ENCODE measurements around the gene KLK7.

Gene KLK7

DNA sequence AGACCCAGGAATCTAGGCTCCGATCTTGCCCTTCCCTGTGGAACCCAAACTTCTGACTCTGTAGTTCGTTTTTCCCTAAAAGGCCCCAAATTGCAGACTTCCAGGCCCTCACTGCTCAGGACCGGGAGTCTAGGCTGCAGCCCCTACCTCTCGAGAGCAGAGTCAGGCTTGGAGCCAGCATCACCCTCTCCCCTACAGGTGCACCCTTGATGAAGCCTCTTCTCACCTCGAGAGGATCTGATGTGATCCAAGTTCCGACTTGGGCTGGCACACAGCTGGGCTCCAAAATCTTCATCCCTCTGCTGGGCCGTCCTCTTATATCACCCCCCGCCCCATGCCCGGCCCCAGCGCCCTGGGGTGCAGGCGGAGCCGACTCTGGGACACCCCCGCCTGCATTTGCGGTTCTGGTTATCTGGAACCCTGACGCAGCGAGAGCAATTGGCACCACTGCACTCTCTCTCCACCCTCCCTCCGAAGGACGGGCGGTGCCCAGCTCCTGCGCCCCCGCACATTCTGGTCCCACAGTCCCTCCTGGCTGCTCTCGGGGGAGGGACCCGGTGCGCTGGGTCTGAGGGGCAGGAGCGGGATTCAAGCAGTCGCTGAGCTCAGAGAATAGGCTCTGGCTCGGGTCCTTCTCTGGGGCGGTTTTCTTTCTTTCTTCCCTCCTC lies at the start of gene KLK7:
TSS of gene KLK7 (minus strand) at position 293 of the 668 bp plus-strand sequence. CDS start 1,518 bp downstream, outside the sequence.
- no peaks in the 10 kb centered on the region for H3K4me1 ChIP-seq (ENCODE audit: control insufficient read depth in 1 of 2, insufficient read depth in 2 of 2, low read length in 2 of 2)
- no peak within 1 kb of the TSS for H3K27ac ChIP-seq (ENCODE audit: low read depth, low read length)
- no peak within 1 kb of the TSS for H3K9ac ChIP-seq (ENCODE audit: low read depth in 1 of 2, low read length in 2 of 2)
- no peak within 1 kb of the TSS for H3K4me3 ChIP-seq (ENCODE audit: low read depth in 1 of 2, low read length in 2 of 2)
- peaks cover 0 to 2% of the 10 kb centered on the region in 2 donors for H3K27me3 ChIP-seq (ENCODE audit: control insufficient read depth in 1 of 2, insufficient read depth in 2 of 2, low read length in 2 of 2)
- no peaks in the 10 kb centered on the region for H3K36me3 ChIP-seq (ENCODE audit: control insufficient read depth in 1 of 2, insufficient read depth in 2 of 2, low read length in 2 of 2)
- H3K9me3 ChIP-seq (ENCODE audit: control insufficient read depth in 1 of 2, low read length in 2 of 2) = no peaks in the 10 kb centered on the region

DNA sequence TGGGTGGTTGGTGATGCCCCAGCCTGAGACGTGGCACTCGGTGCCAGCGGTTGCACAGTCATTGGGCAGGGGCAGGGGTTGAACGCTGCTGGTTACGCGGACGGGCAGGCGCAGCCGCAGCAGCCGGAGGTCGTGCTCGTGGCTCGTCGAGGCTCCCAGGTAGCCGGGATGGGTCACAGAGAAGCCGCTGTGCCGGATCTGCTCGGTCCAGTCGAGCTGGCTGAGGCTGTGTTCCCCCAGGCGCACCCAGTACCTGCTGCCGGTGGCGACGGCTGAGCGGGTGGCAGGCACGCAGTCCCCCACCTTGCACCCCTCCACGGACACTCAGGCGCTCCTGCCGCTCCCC lies 48.1 kb upstream of the KLK7 start:
- no peak overlapping the region for H3K9ac ChIP-seq (ENCODE audit: low read depth in 1 of 2, low read length in 2 of 2)

DNA sequence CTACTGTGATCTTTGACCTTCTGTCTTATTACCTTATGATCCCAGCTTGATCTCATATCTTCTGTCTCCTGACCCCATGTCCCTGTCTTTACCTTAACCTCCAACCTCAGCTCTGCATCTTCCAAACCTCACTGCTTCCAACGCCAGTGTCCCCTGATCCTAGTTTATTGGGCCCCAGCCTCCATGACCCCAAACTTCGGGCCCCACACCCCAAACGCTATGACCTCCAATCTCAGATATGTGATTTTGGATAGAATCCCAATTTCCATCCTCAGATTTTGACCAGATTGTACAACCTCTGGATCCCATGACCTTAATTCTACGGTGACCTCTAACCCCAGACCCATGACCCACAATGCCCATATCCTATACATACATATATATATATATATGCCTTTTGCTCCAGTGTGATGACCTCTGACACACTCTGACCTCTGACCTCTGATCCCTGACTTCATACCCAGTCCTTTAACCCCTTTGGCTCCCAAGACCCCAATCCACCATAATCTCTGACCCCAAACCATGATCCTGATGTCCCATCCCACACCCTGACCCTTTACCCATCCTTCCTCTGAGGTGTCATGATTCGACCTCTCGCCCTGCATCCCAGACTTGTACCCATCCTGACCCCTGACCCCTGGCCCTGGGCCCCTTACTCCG lies 47.6 kb upstream of the KLK7 start:
- Histone ChIP-seq H3K36me3 (ENCODE audit: control insufficient read depth in 1 of 2, insufficient read depth in 2 of 2, low read length in 2 of 2) (no peaks in the 10 kb centered on the region), H3K27ac (ENCODE audit: low read depth, low read length) (no peak overlapping the region), H3K27me3 (ENCODE audit: control insufficient read depth in 1 of 2, insufficient read depth in 2 of 2, low read length in 2 of 2) (peaks cover 5 to 10% of the 10 kb centered on the region in 2 donors), H3K9ac (ENCODE audit: low read depth in 1 of 2, low read length in 2 of 2) (no peak overlapping the region), H3K4me1 (ENCODE audit: control insufficient read depth in 1 of 2, insufficient read depth in 2 of 2, low read length in 2 of 2) (no peaks in the 10 kb centered on the region), H3K4me3 (ENCODE audit: low read depth in 1 of 2, low read length in 2 of 2) (no peak overlapping the region), H3K9me3 (ENCODE audit: control insufficient read depth in 1 of 2, low read length in 2 of 2) (no peaks in the 10 kb centered on the region)

More for the DNA sequence above, 48.1 kb upstream of the KLK7 start:
- Histone ChIP-seq H3K9me3 (ENCODE audit: control insufficient read depth in 1 of 2, low read length in 2 of 2) (no peaks in the 10 kb centered on the region), H3K4me3 (ENCODE audit: low read depth in 1 of 2, low read length in 2 of 2) (no peak overlapping the region), H3K27ac (ENCODE audit: low read depth, low read length) (no peak overlapping the region), H3K4me1 (ENCODE audit: control insufficient read depth in 1 of 2, insufficient read depth in 2 of 2, low read length in 2 of 2) (no peaks in the 10 kb centered on the region), H3K27me3 (ENCODE audit: control insufficient read depth in 1 of 2, insufficient read depth in 2 of 2, low read length in 2 of 2) (peaks cover 0 to 5% of the 10 kb centered on the region in 2 donors), H3K36me3 (ENCODE audit: control insufficient read depth in 1 of 2, insufficient read depth in 2 of 2, low read length in 2 of 2) (no peaks in the 10 kb centered on the region)

DNA sequence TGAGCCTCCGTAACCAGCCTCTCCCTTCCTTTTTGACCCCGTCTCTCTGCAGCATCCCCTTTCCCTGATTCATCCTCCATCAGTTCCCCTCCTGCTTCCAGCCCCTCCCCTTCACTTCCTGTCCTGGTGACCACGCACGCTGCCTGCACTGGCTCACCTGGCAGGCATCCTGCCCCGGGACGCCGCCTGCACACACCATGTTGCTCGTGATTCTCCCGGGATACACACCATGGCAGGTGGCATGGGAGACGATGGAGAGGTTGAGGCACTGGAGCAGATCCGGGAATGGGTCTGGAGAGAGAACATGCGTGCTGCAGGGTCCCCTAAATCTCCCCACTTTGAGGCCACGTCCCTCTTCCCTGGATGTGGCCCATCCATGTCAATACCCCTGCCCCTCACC lies 46.9 kb upstream of the KLK7 start:
- Histone ChIP-seq H3K27ac (ENCODE audit: low read depth, low read length) (no peak overlapping the region), H3K27me3 (ENCODE audit: control insufficient read depth in 1 of 2, insufficient read depth in 2 of 2, low read length in 2 of 2) (peaks cover 11 to 14% of the 10 kb centered on the region in 2 donors), H3K9me3 (ENCODE audit: control insufficient read depth in 1 of 2, low read length in 2 of 2) (no peaks in the 10 kb centered on the region), H3K36me3 (ENCODE audit: control insufficient read depth in 1 of 2, insufficient read depth in 2 of 2, low read length in 2 of 2) (no peaks in the 10 kb centered on the region), H3K4me3 (ENCODE audit: low read depth in 1 of 2, low read length in 2 of 2) (no peak overlapping the region), H3K9ac (ENCODE audit: low read depth in 1 of 2, low read length in 2 of 2) (no peak overlapping the region), H3K4me1 (ENCODE audit: control insufficient read depth in 1 of 2, insufficient read depth in 2 of 2, low read length in 2 of 2) (no peaks in the 10 kb centered on the region)

GRCh38 chr19:51029718-51030117 lies 46.0 kb upstream of the KLK7 start:
- Histone ChIP-seq H3K4me1 (ENCODE audit: control insufficient read depth in 1 of 2, insufficient read depth in 2 of 2, low read length in 2 of 2) (no peaks in the 10 kb centered on the region), H3K4me3 (ENCODE audit: low read depth in 1 of 2, low read length in 2 of 2) (no peak overlapping the region), H3K27me3 (ENCODE audit: control insufficient read depth in 1 of 2, insufficient read depth in 2 of 2, low read length in 2 of 2) (peaks cover 11 to 14% of the 10 kb centered on the region in 2 donors), H3K9me3 (ENCODE audit: control insufficient read depth in 1 of 2, low read length in 2 of 2) (no peaks in the 10 kb centered on the region), H3K36me3 (ENCODE audit: control insufficient read depth in 1 of 2, insufficient read depth in 2 of 2, low read length in 2 of 2) (no peaks in the 10 kb centered on the region), H3K27ac (ENCODE audit: low read depth, low read length) (no peak overlapping the region), H3K9ac (ENCODE audit: low read depth in 1 of 2, low read length in 2 of 2) (no peak overlapping the region)

GRCh38 chr19:51027873-51028272 lies 44.2 kb upstream of the KLK7 start:
- H3K27ac ChIP-seq (ENCODE audit: low read depth, low read length) = no peak overlapping the region
- no peaks in the 10 kb centered on the region for H3K4me1 ChIP-seq (ENCODE audit: control insufficient read depth in 1 of 2, insufficient read depth in 2 of 2, low read length in 2 of 2)
- no peaks in the 10 kb centered on the region for H3K9me3 ChIP-seq (ENCODE audit: control insufficient read depth in 1 of 2, low read length in 2 of 2)
- no peak overlapping the region for H3K9ac ChIP-seq (ENCODE audit: low read depth in 1 of 2, low read length in 2 of 2)
- H3K27me3 ChIP-seq (ENCODE audit: control insufficient read depth in 1 of 2, insufficient read depth in 2 of 2, low read length in 2 of 2) = peaks cover 11 to 19% of the 10 kb centered on the region in 2 donors
- no peaks in the 10 kb centered on the region for H3K36me3 ChIP-seq (ENCODE audit: control insufficient read depth in 1 of 2, insufficient read depth in 2 of 2, low read length in 2 of 2)
- no peak overlapping the region for H3K4me3 ChIP-seq (ENCODE audit: low read depth in 1 of 2, low read length in 2 of 2)

DNA sequence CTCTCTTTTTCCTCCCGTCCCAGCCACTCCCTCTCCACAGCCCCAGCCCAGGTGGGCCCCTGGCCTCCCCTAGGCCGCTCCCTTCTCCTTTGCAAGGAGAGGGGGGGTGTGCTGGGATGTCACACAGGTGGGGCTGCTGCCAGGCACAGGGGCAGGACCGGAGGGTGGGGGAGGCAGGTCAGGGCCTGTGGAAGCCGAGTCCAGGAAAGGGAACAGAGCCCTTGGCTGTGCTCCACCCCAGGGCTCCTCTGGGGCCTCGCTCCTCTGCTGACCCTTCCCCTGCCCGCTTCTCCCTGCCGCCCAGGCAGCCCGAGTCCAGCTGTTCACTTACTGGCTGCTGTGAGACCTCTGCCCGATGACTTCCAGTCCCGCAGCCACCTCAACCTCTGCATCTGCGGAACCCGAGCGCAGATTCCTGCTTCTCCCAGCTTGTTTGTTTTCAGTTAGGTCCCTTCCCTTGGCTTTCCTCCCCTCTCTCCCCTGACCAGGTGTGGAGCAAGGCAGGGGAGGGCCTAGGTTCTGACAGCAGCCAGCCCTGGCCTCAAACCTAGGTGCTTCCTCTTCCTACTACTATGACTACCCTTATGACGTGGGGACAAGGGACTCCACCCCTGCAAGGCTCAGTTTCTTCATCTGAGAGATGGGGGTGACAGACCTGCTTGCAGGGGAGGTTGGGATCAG lies 43.5 kb upstream of the KLK7 start:
- Histone ChIP-seq H3K36me3 (ENCODE audit: control insufficient read depth in 1 of 2, insufficient read depth in 2 of 2, low read length in 2 of 2) (no peaks in the 10 kb centered on the region), H3K9me3 (ENCODE audit: control insufficient read depth in 1 of 2, low read length in 2 of 2) (no peaks in the 10 kb centered on the region), H3K4me3 (ENCODE audit: low read depth in 1 of 2, low read length in 2 of 2) (no peak overlapping the region), H3K4me1 (ENCODE audit: control insufficient read depth in 1 of 2, insufficient read depth in 2 of 2, low read length in 2 of 2) (no peaks in the 10 kb centered on the region), H3K27me3 (ENCODE audit: control insufficient read depth in 1 of 2, insufficient read depth in 2 of 2, low read length in 2 of 2) (peaks cover 11 to 19% of the 10 kb centered on the region in 2 donors), H3K27ac (ENCODE audit: low read depth, low read length) (no peak overlapping the region), H3K9ac (ENCODE audit: low read depth in 1 of 2, low read length in 2 of 2) (no peak overlapping the region)

DNA sequence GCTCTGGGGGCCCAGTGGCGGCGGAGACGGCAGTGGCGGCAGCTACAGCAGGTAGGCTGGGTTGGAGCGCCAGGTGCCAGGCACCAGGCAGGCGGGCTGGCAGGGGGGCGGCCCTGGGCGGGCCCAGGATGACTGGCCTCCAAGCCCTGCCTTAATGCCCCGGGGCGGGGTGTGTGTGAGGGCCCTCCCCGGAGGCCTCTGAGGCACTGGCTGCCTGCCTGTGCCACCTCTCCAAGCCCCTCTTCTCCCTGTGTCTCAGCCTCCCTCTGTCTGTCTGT lies 42.8 kb upstream of the KLK7 start, which contains the start of gene KLK11:
TSS of gene KLK11 (minus strand) at position 63 of the 278 bp plus-strand sequence. CDS start 985 bp downstream, outside the sequence.
- Histone ChIP-seq H3K27ac (ENCODE audit: low read depth, low read length) (no peak within 1 kb of the TSS), H3K27me3 (ENCODE audit: control insufficient read depth in 1 of 2, insufficient read depth in 2 of 2, low read length in 2 of 2) (peaks cover 11 to 19% of the 10 kb centered on the region in 2 donors), H3K36me3 (ENCODE audit: control insufficient read depth in 1 of 2, insufficient read depth in 2 of 2, low read length in 2 of 2) (no peaks in the 10 kb centered on the region), H3K4me1 (ENCODE audit: control insufficient read depth in 1 of 2, insufficient read depth in 2 of 2, low read length in 2 of 2) (no peaks in the 10 kb centered on the region), H3K9me3 (ENCODE audit: control insufficient read depth in 1 of 2, low read length in 2 of 2) (no peaks in the 10 kb centered on the region), H3K9ac (ENCODE audit: low read depth in 1 of 2, low read length in 2 of 2) (no peak within 1 kb of the TSS), H3K4me3 (ENCODE audit: low read depth in 1 of 2, low read length in 2 of 2) (no peak within 1 kb of the TSS)

GRCh38 chr19:51025809-51026553 lies 42.3 kb upstream of the KLK7 start:
- H3K9ac ChIP-seq (ENCODE audit: low read depth in 1 of 2, low read length in 2 of 2) = no peak overlapping the region
- H3K9me3 ChIP-seq (ENCODE audit: control insufficient read depth in 1 of 2, low read length in 2 of 2) = no peaks in the 10 kb centered on the region
- no peak overlapping the region for H3K4me3 ChIP-seq (ENCODE audit: low read depth in 1 of 2, low read length in 2 of 2)
- H3K36me3 ChIP-seq (ENCODE audit: control insufficient read depth in 1 of 2, insufficient read depth in 2 of 2, low read length in 2 of 2) = no peaks in the 10 kb centered on the region
- H3K27ac ChIP-seq (ENCODE audit: low read depth, low read length) = no peak overlapping the region
- H3K27me3 ChIP-seq (ENCODE audit: control insufficient read depth in 1 of 2, insufficient read depth in 2 of 2, low read length in 2 of 2) = peaks cover 11 to 19% of the 10 kb centered on the region in 2 donors
- H3K4me1 ChIP-seq (ENCODE audit: control insufficient read depth in 1 of 2, insufficient read depth in 2 of 2, low read length in 2 of 2) = no peaks in the 10 kb centered on the region

- Histone ChIP-seq H3K9me3 (ENCODE audit: control insufficient read depth in 1 of 2, low read length in 2 of 2) (no peaks in the 10 kb centered on the region), H3K4me1 (ENCODE audit: control insufficient read depth in 1 of 2, insufficient read depth in 2 of 2, low read length in 2 of 2) (no peaks in the 10 kb centered on the region), H3K9ac (ENCODE audit: low read depth in 1 of 2, low read length in 2 of 2) (no peak overlapping the region), H3K36me3 (ENCODE audit: control insufficient read depth in 1 of 2, insufficient read depth in 2 of 2, low read length in 2 of 2) (no peaks in the 10 kb centered on the region), H3K27ac (ENCODE audit: low read depth, low read length) (no peak overlapping the region), H3K4me3 (ENCODE audit: low read depth in 1 of 2, low read length in 2 of 2) (no peak overlapping the region), H3K27me3 (ENCODE audit: control insufficient read depth in 1 of 2, insufficient read depth in 2 of 2, low read length in 2 of 2) (peaks cover 11 to 19% of the 10 kb centered on the region in 2 donors)
These were observed 41.7 kb upstream of the KLK7 start for GRCh38 chr19:51025401-51025800.
